Stimulated activated naive CD8-positive, alpha-beta T cell treated with anti-CD3 and anti-CD28 coated beads, Interleukin-15, Interleukin-2, amounts not matched to agents 100 U/mL and 50 U/mL, for 24 hours (primary cell): Measurements from ENCODE around the gene CYFIP1.

Source experiments
- ATAC-seq: fragments of 150-1000 bp; cut with Tn5 transposase; one replicate; pipeline ENCODE4 v1.10.0; 2021
- DNase-seq: peaks from one replicate; pipeline ENCODE4 v3.0.0; 2021

Gene CYFIP1

GRCh38 chr15:22888120-22888859, 91.9 kb downstream of the CYFIP1 start:
- DNase-seq: no peak
- no peak for ATAC-seq

GRCh38 chr15:22887157-22887951, 92.8 kb downstream of the CYFIP1 start:
- peak; percentile 14 for ATAC-seq
- no peak for DNase-seq

GRCh38 chr15:22885120-22885519, 95.0 kb downstream of the CYFIP1 start:
- ATAC-seq (no peak), DNase-seq (no peak)

- peak; percentile 13 for DNase-seq
- ATAC-seq: no peak
These were observed 95.8 kb downstream of the CYFIP1 start for GRCh38 chr15:22884344-22884743.

GRCh38 chr15:22883196-22883595, 97.0 kb downstream of the CYFIP1 start:
- no peak for ATAC-seq
- no peak for DNase-seq

GRCh38 chr15:22881739-22882440, 98.3 kb downstream of the CYFIP1 start:
- ATAC-seq (no peak), DNase-seq (no peak)

GRCh38 chr15:22880981-22881738, 99.0 kb downstream of the CYFIP1 start:
- ATAC-seq: no peak
- no peak for DNase-seq

- DNase-seq (no peak), ATAC-seq (no peak)
These were observed 99.8 kb downstream of the CYFIP1 start for GRCh38 chr15:22880068-22880980.

GRCh38 chr15:22878103-22878502, 102.1 kb downstream of the CYFIP1 start:
- DNase-seq (no peak), ATAC-seq (no peak)

- DNase-seq: no peak
- no peak for ATAC-seq
These were observed 102.6 kb downstream of the CYFIP1 start for GRCh38 chr15:22877607-22878006.

- ATAC-seq (no peak), DNase-seq (no peak)
These were observed 103.1 kb downstream of the CYFIP1 start for GRCh38 chr15:22877117-22877516.

- no peak for DNase-seq
- ATAC-seq: no peak
These were observed 105.2 kb downstream of the CYFIP1 start for GRCh38 chr15:22874966-22875365.

- no peak for ATAC-seq
- DNase-seq: no peak
These were observed 105.9 kb downstream of the CYFIP1 start for GRCh38 chr15:22874256-22874655.

- no peak for ATAC-seq
- DNase-seq: no peak
These were observed 106.3 kb downstream of the CYFIP1 start for GRCh38 chr15:22873841-22874240.

GRCh38 chr15:22872936-22873701, 107.0 kb downstream of the CYFIP1 start:
- ATAC-seq (no peak), DNase-seq (no peak)

- ATAC-seq (no peak), DNase-seq (no peak)
These were observed 108.6 kb downstream of the CYFIP1 start for GRCh38 chr15:22871481-22872086.

- ATAC-seq (no peak), DNase-seq (no peak)
These were observed 109.3 kb downstream of the CYFIP1 start for GRCh38 chr15:22870865-22871264.

- no peak for ATAC-seq
- DNase-seq: no peak
These were observed 110.3 kb downstream of the CYFIP1 start for GRCh38 chr15:22869856-22870255.

- ATAC-seq: no peak
- no peak for DNase-seq
These were observed 111.2 kb downstream of the CYFIP1 start for GRCh38 chr15:22868928-22869327.

- ATAC-seq: no peak
- no peak for DNase-seq
These were observed 111.7 kb downstream of the CYFIP1 start for GRCh38 chr15:22868495-22868894.
